ENCODE measurements around the gene PMM2.

DNA sequence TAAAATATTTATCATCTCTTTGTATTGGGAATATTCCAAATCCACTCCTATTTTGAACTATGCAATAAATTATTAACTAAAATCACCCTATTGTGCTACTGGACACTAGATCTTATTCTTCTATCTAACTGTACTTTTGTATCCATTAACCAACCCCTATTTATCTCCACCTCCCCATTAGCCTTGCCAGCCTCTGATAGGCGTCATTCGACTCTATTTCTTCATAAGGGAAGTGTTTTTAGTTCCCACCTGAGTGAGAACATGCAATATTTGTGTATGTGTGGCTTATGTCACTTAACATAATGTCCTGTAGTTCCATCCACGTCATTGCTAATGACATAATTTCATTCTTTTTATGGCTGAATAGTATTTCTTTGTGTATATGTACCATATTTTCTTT lies 24.1 kb upstream of the PMM2 start:
- no peak for TF ChIP-seq ZBTB7A (IDR thresholded peaks at IDR 0.05; ENCODE audit: low read depth)
- TF ChIP-seq FOXM1 (IDR thresholded peaks at IDR 0.05; ENCODE audit: borderline replicate concordance, low read depth) = no peak
- no peak for TF ChIP-seq YY1 (IDR thresholded peaks at IDR 0.05; ENCODE audit: low read depth)
- TF ChIP-seq RAD21 (IDR thresholded peaks at IDR 0.05; ENCODE audit: low read depth) = no peak
- TF ChIP-seq, protein P1, sequence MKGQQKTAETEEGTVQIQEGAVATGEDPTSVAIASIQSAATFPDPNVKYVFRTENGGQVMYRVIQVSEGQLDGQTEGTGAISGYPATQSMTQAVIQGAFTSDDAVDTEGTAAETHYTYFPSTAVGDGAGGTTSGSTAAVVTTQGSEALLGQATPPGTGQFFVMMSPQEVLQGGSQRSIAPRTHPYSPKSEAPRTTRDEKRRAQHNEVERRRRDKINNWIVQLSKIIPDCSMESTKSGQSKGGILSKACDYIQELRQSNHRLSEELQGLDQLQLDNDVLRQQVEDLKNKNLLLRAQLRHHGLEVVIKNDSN (IDR thresholded peaks at IDR 0.05) = no peak
- TF ChIP-seq, protein P2, sequence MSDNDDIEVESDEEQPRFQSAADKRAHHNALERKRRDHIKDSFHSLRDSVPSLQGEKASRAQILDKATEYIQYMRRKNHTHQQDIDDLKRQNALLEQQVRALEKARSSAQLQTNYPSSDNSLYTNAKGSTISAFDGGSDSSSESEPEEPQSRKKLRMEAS (IDR thresholded peaks at IDR 0.05) = no peak
- no peak for TF ChIP-seq CREB1 (IDR thresholded peaks at IDR 0.05; ENCODE audit: low read depth)
- TF ChIP-seq EGR1 (IDR thresholded peaks at IDR 0.05) = no peak
- TF ChIP-seq TAF1 (IDR thresholded peaks at IDR 0.05; ENCODE audit: low read depth) = no peak
- no peak for TF ChIP-seq EP300 (IDR thresholded peaks at IDR 0.05; ENCODE audit: borderline replicate concordance)
- no peak for TF ChIP-seq TEAD4 (IDR thresholded peaks at IDR 0.05)
- no peak for TF ChIP-seq CEBPB (IDR thresholded peaks at IDR 0.05)

Measured in Ishikawa (cell line).